ENCODE measurements around the gene LNPK.
"Not testable (repeated sequence)": the region's sequence is repeated elsewhere in the genome, so short reads cannot be mapped to it uniquely, and the experiment has no call there.

LNPK gene

DNA sequence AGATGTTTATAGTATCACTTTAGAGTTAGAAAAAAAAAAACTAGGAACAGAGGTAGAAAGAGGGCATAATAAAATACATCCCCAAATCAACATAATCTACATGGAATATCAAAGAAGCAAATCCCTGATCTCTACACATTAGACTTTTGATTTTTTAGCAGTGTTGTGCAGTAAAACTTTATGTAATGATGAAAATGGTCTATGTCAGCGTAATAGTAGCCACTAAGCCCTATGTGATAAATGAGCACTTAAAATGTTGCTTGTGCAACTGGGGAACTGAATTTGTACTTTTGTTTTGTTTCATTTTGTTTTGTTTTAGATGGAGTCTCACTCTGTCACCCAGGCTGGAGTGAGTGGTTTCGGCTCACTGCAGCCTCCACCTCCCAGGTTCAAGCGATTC is 36.3 kb downstream of the LNPK start:
- DNase-seq: no peak

DNA sequence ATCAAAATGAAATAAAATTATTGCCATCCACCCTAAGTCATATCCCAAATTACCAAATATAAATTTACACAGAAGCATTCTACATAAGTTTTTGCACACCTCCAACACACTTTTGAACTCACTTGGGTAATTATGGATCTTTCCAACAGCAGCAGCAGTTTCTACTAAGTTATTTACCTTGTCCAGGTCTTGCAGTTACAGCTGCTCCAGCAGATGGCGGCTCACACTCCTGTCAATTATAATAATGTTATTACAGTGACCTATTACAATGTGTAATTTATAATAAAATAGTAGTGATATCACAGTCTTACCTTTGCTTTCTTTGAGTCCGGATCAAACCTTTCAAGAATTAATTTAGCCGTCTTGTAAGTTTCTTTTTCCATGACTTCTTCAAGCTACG is 37.9 kb downstream of the LNPK start:
- no peak for DNase-seq

DNA sequence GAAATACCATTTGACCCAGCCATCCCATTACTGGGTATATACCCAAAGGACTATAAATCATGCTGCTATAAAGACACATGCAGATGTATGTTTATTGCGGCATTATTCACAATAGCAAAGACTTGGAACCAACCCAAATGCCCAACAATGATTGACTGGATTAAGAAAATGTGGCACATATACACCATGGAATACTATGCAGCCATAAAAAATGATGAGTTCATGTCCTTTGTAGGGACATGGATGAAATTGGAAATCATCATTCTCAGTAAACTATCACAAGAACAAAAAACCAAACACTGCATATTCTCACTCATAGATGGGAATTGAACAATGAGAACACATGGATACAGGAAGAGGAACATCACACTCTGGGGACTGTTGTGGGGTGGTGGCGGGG is 38.9 kb downstream of the LNPK start:
- DNase-seq: not testable (repeated sequence)

DNA sequence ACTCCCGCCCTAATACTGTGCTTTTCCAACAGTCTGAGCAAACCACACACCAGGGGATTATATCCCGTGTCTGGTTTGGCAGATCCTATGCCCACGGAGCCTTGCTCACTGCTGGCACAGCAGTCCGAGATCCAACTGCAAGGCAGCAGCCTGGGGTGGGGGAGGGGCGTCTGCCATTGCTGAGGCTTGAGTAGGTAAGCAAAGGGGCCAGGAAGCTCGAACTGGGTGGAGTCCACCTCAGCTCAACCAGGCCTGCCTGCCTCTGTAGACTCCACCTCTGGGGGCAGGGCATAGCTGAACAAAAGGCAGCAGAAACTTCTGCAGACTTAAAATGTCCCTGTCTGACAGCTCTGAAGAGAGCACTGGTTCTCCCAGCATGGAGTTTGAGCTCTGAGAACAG is 44.2 kb downstream of the LNPK start:
- DNase-seq: no peak

DNA sequence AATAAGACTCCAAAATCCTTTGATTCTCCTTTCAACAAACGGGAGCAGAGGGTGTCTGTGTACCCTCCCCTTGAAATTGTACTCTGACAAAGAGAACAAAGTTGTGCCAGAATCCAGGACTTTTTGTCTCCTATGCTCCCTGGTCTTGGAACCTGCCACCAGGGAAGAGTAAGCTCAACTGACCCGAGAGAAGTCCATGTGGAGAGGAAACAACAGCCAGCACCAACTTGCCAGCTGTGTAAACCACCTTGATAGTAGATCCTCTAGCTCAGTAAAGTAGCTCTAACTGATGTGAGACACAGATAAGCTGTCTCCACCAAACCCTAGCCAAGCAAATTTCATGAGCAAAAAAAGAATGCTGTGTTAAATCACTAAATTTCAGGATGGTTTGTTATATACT is 46.9 kb downstream of the LNPK start:
- no peak for DNase-seq

DNA sequence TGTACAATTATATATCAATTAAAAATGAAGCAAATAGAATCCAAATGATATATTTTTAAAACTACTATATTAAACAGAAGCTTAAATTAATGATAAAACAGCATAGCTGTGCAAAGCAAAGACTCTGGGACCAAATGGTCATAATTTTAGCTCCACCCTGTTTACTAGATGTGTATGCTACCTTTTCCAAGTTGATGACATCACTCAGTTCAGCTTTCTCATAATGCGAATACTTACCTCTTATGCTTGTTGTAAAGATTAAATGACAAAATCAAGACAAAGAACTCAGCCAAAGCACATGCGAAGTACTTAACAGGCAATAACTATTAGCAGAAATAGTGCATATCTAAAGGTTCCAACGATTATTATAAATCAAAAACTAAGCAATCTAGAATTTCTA is 51.6 kb downstream of the LNPK start:
- no peak for DNase-seq

DNA sequence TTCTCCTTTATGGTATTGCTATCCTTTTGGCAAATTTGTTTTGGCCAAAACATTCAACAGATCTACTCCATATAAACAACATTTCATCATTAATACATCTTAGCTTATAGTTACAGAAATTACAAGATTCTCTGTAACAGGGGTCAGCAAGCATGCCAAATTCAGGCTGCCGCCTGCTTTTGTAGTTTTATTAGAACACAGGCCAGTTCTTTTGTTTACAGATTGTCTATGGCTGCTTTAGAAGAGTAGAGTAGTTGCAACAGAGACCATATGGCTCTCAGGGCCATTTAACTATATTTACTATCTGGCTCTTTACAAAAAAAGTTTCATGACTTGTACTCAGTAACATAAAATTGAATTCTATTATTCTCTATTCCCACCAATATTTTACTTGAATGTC is 53.9 kb downstream of the LNPK start:
- DNase-seq: no peak

DNA sequence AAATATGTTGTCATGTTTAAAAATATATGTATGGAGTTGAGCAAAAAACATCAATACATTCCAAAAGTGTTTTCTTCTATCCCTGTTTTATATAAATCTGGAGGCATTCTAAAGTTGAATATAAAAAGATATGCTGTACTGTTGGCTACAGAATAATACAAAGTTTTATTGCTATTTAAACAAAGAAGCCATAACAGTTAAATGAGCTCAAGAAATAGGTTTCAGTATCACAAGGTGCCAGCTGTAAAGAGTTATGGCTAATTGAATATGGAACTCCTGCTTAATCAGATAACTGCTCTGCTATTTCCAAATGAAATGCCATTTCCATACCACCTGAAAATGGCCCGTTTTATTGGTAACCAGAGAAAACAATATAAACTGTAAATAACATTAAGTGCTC is 55.0 kb downstream of the LNPK start:
- no peak for DNase-seq

DNA sequence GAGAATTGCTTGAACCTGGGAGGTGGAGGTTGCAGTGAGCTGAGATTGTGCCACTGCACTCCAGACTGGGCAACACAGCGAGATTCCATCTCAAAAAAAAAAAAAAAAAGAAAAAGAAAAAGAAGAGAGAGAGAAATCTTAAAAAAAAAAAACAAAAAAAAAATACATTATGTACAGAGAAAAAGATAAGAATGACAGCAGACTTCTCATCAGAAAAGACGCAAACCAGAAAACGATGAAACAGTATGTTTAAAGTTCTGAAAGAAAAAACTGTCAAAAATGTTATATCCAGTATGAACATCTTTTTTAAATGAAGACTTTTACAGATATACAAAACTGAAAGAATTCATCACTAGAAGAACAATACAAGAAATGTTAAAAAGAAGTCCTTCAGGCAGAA is 60.4 kb downstream of the LNPK start:
- no peak for DNase-seq

DNA sequence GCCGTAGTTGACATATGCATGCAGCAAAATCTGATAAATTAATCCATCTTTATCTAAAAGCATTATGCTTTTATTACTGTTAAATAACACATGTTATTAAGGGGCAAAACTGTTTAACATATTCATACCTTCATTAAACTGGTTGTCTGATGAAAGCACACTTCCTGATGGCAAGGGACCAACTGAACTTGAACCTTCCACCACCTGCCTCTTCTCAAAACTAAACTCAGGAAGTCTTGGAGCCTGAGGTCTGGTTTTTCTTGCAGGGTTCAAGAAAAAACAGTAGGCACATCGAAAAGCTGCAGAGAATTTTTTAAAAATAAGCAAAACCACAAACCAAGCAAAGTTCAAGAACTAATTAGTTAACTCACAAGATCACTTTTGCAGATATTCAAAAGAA is 64.9 kb downstream of the LNPK start:
- DNase-seq: no peak

DNA sequence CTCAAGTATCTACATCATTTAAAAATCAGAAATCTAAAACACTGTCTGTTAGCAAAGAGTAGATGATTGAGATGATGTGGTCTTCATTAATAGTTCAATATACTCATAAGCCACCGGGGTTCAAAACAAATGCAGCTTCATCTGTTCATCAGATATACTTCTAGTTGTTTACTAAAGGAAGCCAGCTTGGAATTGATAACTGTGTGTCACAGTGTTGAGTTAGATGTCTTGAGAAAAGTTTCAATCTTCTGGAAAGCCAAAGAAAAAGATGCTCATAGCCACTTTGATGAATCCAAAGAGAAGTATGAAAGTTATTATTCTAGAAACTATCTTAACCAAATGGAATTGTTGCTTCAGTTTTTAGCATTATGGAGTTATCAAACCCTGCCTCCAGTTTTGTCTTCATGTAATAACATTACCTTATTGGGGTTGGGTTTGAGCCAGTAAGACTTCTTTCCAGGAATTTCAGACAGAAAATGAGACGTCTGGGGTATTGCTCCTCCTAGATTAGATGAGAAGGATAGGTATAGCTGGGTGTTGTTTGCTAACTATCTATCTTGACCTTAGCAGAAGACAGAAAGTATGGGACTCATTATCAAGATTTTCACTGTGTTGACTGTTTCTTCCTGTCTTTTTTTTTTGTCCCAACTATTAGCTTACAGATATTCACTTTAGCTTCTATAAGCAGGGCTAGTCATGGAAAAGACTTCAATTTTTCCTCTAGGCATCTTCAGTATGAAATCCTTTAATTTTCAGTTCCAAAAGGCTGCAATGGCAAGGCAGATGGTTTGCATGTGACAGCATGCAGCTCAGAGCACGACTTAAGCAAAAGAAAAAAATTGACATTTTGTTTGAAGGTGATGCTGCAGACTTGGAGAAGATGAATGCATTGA is 66.5 kb downstream of the LNPK start:
- no peak for DNase-seq

DNA sequence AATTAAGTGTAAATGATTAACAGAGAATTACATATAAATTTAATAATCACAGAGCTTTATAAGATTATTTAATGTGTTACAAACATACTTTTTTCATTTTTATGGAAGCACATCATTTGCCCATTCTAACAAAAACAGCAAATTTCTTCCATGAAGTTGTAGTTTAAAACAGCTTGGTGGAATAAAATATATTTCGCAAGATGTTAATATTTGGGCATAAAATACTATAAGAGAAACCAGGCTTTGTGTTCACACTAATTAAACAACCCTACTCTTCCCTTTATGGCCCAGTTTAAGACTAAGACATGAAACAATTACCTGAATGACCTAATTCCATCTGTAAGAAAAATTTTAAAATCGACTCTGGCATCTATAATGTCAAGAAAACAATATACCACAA is 69.4 kb downstream of the LNPK start:
- DNase-seq: no peak

DNA sequence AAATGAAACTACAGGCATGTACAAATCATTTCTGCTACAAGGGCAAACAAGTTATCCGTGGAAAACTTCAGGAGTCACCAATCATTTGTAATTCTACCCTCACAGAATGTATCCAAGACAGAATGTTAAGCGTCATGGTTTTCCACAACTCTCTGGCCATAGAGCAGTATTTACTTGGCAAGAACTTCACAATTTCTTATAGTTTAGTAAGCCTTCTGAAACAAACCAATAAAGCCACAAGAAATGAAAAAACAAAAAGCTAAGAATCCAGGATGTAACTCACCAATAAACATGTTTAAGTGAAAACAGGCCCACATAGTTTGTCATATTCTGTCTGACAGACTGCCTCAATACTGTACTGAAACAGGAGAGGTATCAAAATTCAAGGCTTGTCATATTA is 70.3 kb downstream of the LNPK start:
- no peak for DNase-seq

DNA sequence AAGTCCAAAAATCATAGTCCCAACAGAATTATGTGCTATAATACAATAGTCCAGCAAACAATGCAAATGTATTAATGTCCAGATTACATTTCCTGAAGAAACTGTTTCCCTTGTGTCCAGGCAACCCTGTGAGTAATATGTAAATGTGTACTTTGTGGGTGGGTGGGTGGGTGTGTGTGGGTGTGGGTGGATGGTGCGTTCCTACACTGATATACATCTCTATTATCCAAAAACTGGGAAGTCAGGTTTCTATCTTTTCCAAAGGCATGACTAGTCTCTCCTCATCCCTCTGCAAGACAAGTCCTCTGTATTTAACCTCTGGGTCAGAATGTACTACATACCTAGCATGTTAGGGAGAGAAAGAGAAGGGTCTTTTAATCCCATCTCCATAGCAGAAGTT is 71.6 kb downstream of the LNPK start:
- no peak for DNase-seq

DNA sequence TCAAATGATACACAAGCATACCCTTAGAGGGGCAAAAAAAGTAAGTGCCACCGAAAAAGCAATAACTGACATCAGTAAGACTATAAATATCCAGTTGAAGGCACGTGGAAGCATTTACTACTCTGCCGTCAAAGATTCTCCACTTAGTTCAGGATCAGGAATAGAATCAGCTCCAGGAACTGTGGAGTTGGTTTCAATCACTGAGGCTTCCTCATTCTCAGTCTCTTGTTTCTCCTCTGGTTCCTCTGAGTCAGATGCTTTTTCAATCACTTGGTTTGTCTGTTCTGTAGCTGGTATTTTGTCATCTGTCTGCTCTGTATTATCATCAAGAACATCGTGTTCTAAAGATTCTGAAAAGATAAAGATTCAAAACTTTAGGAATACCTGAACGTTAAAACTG is 72.2 kb downstream of the LNPK start:
- DNase-seq: no peak

DNA sequence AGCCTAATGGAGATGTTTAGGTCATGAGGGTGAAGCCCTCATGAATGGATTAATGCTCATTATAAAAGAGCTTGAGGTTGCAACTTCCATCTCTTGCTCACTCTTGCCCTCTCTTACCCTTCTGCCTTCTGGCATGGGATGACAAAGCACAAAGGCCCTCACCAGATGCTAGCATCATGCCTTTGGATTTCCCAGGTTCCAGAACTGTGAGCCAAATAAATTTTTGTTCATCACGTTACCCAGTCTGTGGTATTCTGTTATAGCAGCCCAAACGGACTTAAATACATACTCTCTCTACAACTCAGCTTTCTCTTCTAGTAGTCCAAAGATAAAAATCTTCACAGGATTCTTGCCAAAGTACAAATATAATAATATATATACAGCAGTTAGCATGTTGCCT is 75.8 kb downstream of the LNPK start:
- DNase-seq: no peak

DNA sequence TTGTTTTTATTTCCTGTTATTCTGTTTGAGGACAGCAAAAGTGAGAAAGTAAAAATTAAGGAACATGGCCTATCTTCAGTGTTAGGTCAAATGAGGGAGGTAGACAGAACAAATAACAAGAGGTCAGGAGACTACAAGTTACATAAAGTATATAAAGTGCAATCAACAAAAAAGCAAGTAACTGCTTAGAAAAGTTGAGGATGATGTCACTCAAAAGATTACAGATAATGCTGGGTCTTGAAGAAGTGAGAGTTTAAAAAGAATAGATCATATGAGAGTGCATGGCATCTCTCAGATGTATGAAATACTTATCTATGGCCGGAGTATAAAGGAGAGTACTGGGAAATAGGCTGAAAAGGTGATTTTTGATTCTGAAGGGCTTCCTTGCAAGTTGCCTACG is 79.9 kb downstream of the LNPK start:
- no peak for DNase-seq

DNA sequence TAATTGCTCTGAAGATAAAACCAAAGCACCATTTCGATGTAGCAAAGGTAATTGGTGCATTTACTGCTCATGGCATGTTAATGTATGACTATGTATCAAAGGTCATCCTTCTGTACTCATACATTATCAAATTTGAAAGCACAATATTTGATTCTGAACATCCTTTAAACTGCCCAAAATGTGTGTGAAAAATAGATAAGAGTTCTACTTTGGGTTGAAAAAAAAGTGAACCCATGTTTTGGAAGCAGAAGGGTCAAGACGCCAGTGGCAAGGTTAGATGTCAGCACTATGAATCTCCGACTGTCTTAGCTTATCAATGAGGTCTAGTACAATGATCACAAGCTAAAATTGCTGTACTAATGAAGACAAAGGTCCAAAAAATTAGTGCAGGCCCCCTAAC is 83.1 kb downstream of the LNPK start:
- no peak for DNase-seq

DNA sequence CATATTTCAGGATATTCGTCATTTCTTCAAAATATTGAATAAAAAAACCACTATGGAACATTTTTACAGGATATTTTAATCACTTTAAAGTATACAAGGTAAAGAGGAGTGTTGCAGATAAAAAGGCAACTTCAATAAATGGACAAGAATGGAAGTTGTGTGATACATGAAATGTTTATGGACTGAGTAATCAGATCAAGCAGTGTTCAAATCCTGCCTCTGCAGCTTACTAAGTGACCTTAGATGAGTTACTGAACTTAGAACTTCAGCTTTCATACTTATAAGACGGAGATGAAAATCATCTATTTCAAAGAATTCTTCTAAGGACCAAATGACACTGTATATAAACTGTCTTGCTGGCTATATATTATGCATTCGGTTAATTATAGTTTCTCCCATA is 87.2 kb downstream of the LNPK start:
- DNase-seq: no peak

DNA sequence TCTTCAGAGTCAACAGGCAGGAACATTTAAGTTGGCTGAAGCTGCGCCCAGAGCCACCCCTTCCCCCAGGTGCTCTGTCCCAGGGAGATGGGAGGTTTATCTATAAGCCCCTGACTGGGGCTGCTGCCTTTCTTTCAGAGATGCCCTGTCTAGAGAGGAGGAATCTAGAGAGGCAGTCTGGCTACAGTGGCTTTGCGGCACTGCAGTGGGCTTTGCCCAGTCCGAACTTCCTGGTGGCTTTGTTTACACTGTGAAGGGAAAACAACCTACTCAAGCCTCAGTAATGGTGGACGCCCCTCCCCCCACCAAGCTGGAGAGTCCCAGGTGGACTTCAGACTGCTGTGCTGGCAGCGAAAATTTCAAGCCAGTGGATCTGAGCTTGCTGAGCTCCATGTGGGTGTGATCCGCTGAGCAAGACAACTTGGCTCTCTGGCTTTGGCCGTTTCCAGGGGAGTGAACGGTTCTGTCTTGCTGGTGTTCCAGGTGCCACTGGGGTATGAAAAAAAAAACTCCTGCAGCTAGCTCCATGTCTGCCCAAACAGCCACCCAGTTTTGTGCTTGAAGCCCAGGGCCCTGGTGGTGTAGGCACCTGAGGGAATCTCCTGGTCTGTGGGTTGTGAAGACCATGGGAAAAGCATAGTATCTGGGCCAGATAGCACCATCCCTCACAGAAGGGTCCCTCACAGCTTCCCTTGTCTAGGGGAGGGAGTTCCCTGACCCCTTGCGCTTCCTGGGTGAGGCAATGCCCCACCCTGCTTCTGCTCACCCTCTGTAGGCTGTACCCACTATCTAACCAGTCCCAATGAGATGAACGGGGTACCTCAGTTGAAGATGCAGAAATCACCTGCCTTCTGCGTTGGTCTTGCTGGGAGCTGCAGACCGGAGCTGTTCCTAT is 88.0 kb downstream of the LNPK start:
- not testable (repeated sequence) for DNase-seq

DNA sequence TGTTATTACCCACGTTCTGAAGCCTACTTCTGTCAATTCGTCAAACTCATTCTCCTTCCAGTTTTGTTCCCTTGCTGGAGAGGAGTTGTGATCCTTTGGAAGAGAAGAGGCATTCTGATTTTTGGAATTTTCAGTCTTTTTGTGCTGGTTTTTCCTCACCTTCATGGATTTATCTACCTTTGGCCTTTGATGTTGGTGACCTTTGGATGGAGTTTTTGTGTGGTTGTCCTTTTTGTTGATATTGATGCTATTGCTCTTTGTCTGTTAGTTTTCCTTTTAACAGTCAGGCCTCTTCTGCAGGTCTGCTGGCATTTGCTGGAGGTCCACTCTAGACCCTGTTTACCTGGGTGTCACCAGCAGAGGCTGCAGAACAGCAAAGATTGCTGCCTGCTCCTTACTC is 88.8 kb downstream of the LNPK start:
- DNase-seq: not testable (repeated sequence)

DNA sequence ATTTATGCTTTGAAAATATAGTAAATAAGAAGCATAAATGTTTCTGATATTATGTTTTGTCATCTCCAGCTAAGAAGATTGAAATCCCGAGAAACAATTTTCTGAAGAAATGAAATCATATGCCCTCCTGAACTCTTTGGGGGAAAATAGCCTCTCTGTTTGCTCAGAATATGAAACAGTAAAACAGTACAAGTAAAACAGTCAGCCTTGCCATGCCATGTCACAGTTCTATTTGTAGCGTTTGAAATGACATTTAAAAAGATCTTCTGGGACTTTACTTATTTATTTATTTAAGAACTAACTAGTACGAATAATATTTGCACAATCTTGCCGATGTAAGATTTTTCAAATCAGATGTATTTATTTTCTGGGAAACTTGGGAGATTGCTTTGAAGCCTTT is 98.0 kb downstream of the LNPK start:
- no peak for DNase-seq

DNA sequence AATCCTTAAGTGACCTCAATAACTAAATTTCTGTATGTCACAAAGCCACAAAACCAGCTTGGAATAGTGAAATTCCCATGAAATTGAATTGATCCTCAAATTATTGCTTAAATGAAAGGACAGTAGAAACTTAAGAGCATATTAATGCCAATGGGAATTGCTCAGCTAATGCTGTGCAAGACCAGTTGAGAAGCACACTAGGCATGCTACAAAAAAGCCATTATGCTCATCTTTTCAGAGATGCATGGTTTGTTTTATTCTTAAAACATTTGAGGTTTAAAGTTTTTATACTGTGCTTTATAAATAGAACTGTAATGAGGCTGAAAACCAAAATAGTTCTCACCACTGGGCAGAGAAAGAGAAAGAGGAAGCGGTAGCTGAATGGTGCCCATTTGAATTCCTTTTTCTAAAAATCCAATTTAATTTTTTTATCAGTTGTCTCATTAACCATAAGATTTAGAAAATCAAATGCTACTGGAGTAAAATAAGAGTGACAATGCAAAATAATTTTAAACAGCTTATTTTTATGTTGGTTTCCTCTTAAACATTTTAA is 98.6 kb downstream of the LNPK start:
- DNase-seq: no peak

DNA sequence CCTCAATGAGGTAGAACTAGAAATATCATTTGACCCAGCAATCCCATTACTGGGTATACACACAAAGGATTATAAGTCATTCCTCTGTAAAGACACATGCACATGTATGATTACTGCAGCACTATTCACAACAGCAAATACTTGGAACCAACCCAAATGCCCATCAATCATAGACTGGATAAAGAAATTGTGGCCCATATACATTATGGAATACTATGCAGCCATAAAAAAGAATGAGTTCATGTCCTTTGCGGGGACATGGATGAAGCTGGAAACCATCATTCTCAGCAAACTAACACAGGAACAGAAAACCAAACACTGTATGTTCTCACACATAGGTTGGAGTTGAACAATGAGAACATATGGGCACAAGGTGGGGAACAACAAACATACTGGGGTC is 106.1 kb downstream of the LNPK start:
- DNase-seq: not testable (repeated sequence)

Measured in CD4-positive, alpha-beta T cell treated with Interleukin-4 for 4 hours (primary cell).